Ureter (tissue), 1 donor: Measurements from ENCODE around the gene SMAD7. TPM values are rescaled to one million over a fixed set of nuclear protein-coding genes. Genes with fewer than 3 reads are reported as not detected.

ENCODE experiments used
- DNase-seq: peaks from one replicate; pipeline ENCODE4 v3.0.0-alpha.2; 2020; ENCODE audit warnings: low spot score
- total RNA-seq: library from RNA; stranded (reverse); gene quantifications from one replicate; pipeline ENCODE4 v1.2.4, GENCODE V29; 2023
- donor health status: DM: yes; HTN: yes; CAD: no.

SMAD7 gene
- total RNA-seq, 1 donor from 2014 or later, result 23.2 TPM

- no peak for DNase-seq
These were observed 9.5 kb upstream of the SMAD7 start for GRCh38 chr18:48959921-48960920.

GRCh38 chr18:48959551-48959920, 8.8 kb upstream of the SMAD7 start:
- DNase-seq, result no peak

- DNase-seq, result no peak
These were observed 8.2 kb upstream of the SMAD7 start for GRCh38 chr18:48958951-48959350.

- DNase-seq, result no peak
These were observed 6.9 kb upstream of the SMAD7 start for GRCh38 chr18:48957616-48958015.

GRCh38 chr18:48957136-48957535, 6.4 kb upstream of the SMAD7 start:
- no peak for DNase-seq

- no peak for DNase-seq
These were observed 5.6 kb upstream of the SMAD7 start for GRCh38 chr18:48956356-48956755.

GRCh38 chr18:48955830-48956261, 5.1 kb upstream of the SMAD7 start:
- peak; percentile 72 for DNase-seq

- DNase-seq, result no peak
These were observed 4.4 kb upstream of the SMAD7 start for GRCh38 chr18:48954886-48955819.

GRCh38 chr18:48953104-48953706, 2.4 kb upstream of the SMAD7 start:
- no peak for DNase-seq

- peak; percentile 81 for DNase-seq
These were observed 1.7 kb upstream of the SMAD7 start for GRCh38 chr18:48952287-48953103.

- DNase-seq, result peak; percentile 88
These were observed 902 bp upstream of the SMAD7 start for GRCh38 chr18:48951448-48952286.

- no peak for DNase-seq
These were observed 894 bp downstream of the SMAD7 start for GRCh38 chr18:48949606-48950535.

- no peak for DNase-seq
These were observed 1.6 kb downstream of the SMAD7 start for GRCh38 chr18:48949050-48949605.

GRCh38 chr18:48948112-48949049, 2.4 kb downstream of the SMAD7 start:
- peak; percentile 78 for DNase-seq

GRCh38 chr18:48947560-48947959, 3.2 kb downstream of the SMAD7 start:
- peak; percentile 49 for DNase-seq

GRCh38 chr18:48947092-48947491, 3.7 kb downstream of the SMAD7 start:
- no peak for DNase-seq

GRCh38 chr18:48946329-48946835, 4.4 kb downstream of the SMAD7 start:
- no peak for DNase-seq

GRCh38 chr18:48945953-48946217, 4.9 kb downstream of the SMAD7 start:
- DNase-seq, result no peak
